Measurements from ENCODE around the gene FAM81B. TPM values are rescaled to one million over a fixed set of nuclear protein-coding genes. Genes with fewer than 3 reads are reported as not detected.

Gene FAM81B
- total and polyA plus RNA-seq, 2 experiments from 2014 or later, result not detected

DNA sequence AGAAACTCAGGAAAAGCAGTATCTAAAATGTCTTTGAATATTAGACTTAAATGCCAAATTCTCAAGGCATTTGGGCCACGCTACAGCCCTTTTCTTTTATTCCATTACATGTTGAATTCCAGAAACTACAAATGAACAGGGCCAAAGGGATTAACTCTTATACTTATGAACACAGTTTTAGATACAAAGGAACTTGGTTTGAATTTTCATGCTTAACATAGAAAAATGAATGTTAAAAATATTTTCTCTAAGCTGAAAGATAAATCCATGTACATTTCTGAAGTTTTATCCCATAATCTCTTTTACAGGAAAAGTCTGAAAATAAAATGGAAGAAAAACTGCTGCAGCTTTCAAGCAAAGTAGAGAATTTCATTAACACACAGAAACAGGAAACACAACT lies 56.8 kb downstream of the FAM81B start:
- no peak overlapping the region for H3K4me3 ChIP-seq
- no peaks in the 10 kb centered on the region for H3F3A ChIP-seq (ENCODE audit: insufficient read depth)
- 42 to 47% methylated on average over 1 of the region's 1 CpG for WGBS, 2 experiments (ENCODE audit: low coverage in 1 of 2, low lambda C conversion rate in 2 of 2, missing lambda C conversion rate in 2 of 2)
- no peak overlapping the region for H3K9ac ChIP-seq
- H3K36me3 ChIP-seq (ENCODE audit: low read depth), result no peaks in the 10 kb centered on the region
- no peaks in the 10 kb centered on the region for H3K9me2 ChIP-seq (ENCODE audit: insufficient read depth)
- no peaks in the 10 kb centered on the region for H3K9me3 ChIP-seq (ENCODE audit: low read depth)
- no peaks in the 10 kb centered on the region for H3K79me2 ChIP-seq (ENCODE audit: insufficient read depth)
- no peak for TF ChIP-seq EZH2 (IDR thresholded peaks at IDR 0.05; ENCODE audit: insufficient read depth, poor library complexity, severe bottlenecking)
- TF ChIP-seq EZH2phosphoT487 (IDR thresholded peaks at IDR 0.05; ENCODE audit: insufficient read depth, low read depth), result no peak
- no peaks in the 10 kb centered on the region for H4K20me1 ChIP-seq (ENCODE audit: insufficient read depth)
- H3K27me3 ChIP-seq (replicated peaks; ENCODE audit: insufficient read depth), result no peaks in the 10 kb centered on the region
- H3K4me2 ChIP-seq (ENCODE audit: unreplicated experiment), result no peak overlapping the region
- H2AFZ ChIP-seq, result no peak overlapping the region
- DNase-seq, result no peak
- H3K27ac ChIP-seq, result no peak overlapping the region
- in situ Hi-C loops (cut with MboI), result no loop called here
- peaks cover 7% of the 10 kb centered on the region; the same call in 1 of the 2 replicates for H3K4me1 ChIP-seq (ENCODE audit: insufficient read depth)

DNA sequence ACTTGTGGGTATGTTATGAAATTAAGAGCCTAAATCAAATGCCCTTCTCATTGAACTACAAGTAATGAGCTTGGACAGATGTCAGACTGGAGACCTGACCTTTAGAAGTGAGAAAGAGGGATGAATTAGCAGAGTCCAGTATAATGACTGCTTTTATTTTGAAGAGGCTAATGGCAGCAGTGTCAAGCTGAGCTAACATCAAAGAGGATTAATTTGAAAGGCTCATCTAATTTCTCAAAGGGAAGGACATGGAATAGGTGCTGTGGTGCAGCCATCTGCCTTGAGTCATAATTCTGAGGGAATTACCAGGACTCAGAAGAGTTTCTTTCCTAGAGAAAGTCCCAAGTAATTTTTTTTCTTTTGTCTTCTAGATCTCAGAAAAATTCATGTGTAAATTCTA lies 57.6 kb downstream of the FAM81B start:
- H3K9ac ChIP-seq, result no peak overlapping the region
- no peak for TF ChIP-seq EZH2phosphoT487 (IDR thresholded peaks at IDR 0.05; ENCODE audit: insufficient read depth, low read depth)
- no peak for TF ChIP-seq EZH2 (IDR thresholded peaks at IDR 0.05; ENCODE audit: insufficient read depth, poor library complexity, severe bottlenecking)
- no peak overlapping the region for H2AFZ ChIP-seq
- in situ Hi-C loops (cut with MboI), result no loop called here
- H3K9me3 ChIP-seq (ENCODE audit: low read depth), result no peaks in the 10 kb centered on the region
- no peak overlapping the region for H3K4me2 ChIP-seq (ENCODE audit: unreplicated experiment)
- H3K36me3 ChIP-seq (ENCODE audit: low read depth), result no peaks in the 10 kb centered on the region
- H3K9me2 ChIP-seq (ENCODE audit: insufficient read depth), result no peaks in the 10 kb centered on the region
- H3F3A ChIP-seq (ENCODE audit: insufficient read depth), result no peaks in the 10 kb centered on the region
- no peaks in the 10 kb centered on the region for H4K20me1 ChIP-seq (ENCODE audit: insufficient read depth)
- no peak overlapping the region for H3K4me3 ChIP-seq
- H3K27me3 ChIP-seq (replicated peaks; ENCODE audit: insufficient read depth), result no peaks in the 10 kb centered on the region
- H3K4me1 ChIP-seq (ENCODE audit: insufficient read depth), result peaks cover 7% of the 10 kb centered on the region; the same call in 1 of the 2 replicates
- H3K79me2 ChIP-seq (ENCODE audit: insufficient read depth), result no peaks in the 10 kb centered on the region
- DNase-seq, result no peak
- H3K27ac ChIP-seq, result no peak overlapping the region

DNA sequence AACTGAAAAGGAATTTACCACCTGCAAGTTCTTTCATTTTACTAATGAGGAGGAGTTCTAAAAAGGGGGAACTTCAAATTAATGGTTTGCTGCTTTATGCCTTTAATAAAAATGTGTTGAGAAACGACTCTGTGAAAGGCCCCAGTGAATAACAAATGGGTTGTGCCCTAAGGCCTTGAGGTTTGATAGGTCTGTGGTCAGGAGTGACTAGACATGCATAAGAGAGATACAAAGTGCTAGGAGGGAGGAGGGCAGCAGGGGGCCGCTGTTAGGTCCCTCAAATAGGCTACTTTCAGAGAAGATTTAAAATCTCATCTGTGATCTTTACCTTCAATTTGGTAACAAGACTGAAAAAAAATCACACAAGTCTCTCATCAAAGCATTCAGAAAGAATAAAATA lies 58.3 kb downstream of the FAM81B start:
- Histone ChIP-seq H3K4me2 (ENCODE audit: unreplicated experiment) (no peak overlapping the region), H3K27me3 (replicated peaks; ENCODE audit: insufficient read depth) (no peaks in the 10 kb centered on the region), H3K36me3 (ENCODE audit: low read depth) (no peaks in the 10 kb centered on the region), H3K4me1 (ENCODE audit: insufficient read depth) (peaks cover 7% of the 10 kb centered on the region; the same call in 1 of the 2 replicates), H3K4me3 (no peak overlapping the region), H2AFZ (no peak overlapping the region), H3K27ac (no peak overlapping the region), H3K79me2 (ENCODE audit: insufficient read depth) (no peaks in the 10 kb centered on the region), H3F3A (ENCODE audit: insufficient read depth) (no peaks in the 10 kb centered on the region), H3K9ac (no peak overlapping the region), H3K9me3 (ENCODE audit: low read depth) (no peaks in the 10 kb centered on the region), H4K20me1 (ENCODE audit: insufficient read depth) (no peaks in the 10 kb centered on the region), H3K9me2 (ENCODE audit: insufficient read depth) (no peaks in the 10 kb centered on the region)
- no peak for DNase-seq
- in situ Hi-C loops (cut with MboI), result no loop called here
- no peak for TF ChIP-seq EZH2 (IDR thresholded peaks at IDR 0.05; ENCODE audit: insufficient read depth, poor library complexity, severe bottlenecking)
- TF ChIP-seq EZH2phosphoT487 (IDR thresholded peaks at IDR 0.05; ENCODE audit: insufficient read depth, low read depth), result no peak
- WGBS, 2 experiments (ENCODE audit: low coverage in 1 of 2, low lambda C conversion rate in 2 of 2, missing lambda C conversion rate in 2 of 2), result 49 to 53% methylated on average over 2 of the region's 2 CpGs

DNA sequence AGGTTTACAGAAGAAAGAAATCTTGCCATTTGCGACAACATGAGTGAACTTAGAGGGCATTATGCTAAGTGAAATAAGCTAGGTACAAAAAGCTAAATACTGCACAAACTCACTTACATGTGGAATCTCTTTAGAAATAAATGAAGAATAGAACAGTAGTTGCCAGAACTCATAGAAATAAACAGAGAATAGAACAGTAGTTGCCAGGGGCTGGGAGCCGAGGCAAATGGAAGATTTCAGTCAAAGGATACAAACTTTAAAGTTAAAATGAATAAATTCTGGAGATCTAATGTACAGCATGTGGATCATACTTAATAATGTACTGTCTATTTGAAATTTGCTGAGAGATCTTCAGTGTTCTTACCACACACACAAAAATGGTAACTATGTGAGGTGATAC lies 63.4 kb downstream of the FAM81B start:
- Histone ChIP-seq H4K20me1 (ENCODE audit: insufficient read depth) (no peaks in the 10 kb centered on the region), H3K9ac (no peak overlapping the region), H3K27ac (no peak overlapping the region), H3F3A (ENCODE audit: insufficient read depth) (no peaks in the 10 kb centered on the region), H3K9me2 (ENCODE audit: insufficient read depth) (no peaks in the 10 kb centered on the region), H3K36me3 (ENCODE audit: low read depth) (peaks cover 5% of the 10 kb centered on the region; the same call in 1 of the 2 replicates), H2AFZ (no peak overlapping the region), H3K4me1 (ENCODE audit: insufficient read depth) (no peaks in the 10 kb centered on the region), H3K9me3 (ENCODE audit: low read depth) (no peaks in the 10 kb centered on the region), H3K4me3 (no peak overlapping the region), H3K79me2 (ENCODE audit: insufficient read depth) (no peaks in the 10 kb centered on the region), H3K27me3 (replicated peaks; ENCODE audit: insufficient read depth) (no peaks in the 10 kb centered on the region), H3K4me2 (ENCODE audit: unreplicated experiment) (no peak overlapping the region)
- TF ChIP-seq EZH2phosphoT487 (IDR thresholded peaks at IDR 0.05; ENCODE audit: insufficient read depth, low read depth), result no peak
- no peak for TF ChIP-seq EZH2 (IDR thresholded peaks at IDR 0.05; ENCODE audit: insufficient read depth, poor library complexity, severe bottlenecking)
- DNase-seq, result no peak
- in situ Hi-C loops (cut with MboI), result no loop called here
- WGBS, 2 experiments (ENCODE audit: low coverage in 1 of 2, low lambda C conversion rate in 2 of 2, missing lambda C conversion rate in 2 of 2), result 93 to 98% methylated on average over 2 of the region's 2 CpGs

DNA sequence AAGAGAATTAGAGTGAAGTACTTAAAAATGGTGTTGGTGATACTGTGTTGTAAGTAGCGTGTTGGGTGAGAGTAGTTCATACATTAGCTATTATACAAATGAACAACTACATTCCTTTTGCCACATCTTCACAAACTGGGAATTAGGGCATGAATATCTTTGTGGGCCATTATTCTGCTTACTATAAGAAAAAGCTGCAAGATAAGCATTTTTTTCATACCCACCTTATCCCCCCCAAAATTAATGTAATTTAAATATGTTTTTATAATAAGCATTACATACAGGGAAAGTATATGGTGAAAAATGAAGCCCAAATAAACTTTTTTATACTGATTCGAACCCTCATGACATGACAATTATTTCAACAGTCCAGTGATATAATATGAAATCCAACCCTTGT lies 69.5 kb downstream of the FAM81B start:
- H3K27ac ChIP-seq, result no peak overlapping the region
- no peak overlapping the region for H3K4me3 ChIP-seq
- no peaks in the 10 kb centered on the region for H4K20me1 ChIP-seq (ENCODE audit: insufficient read depth)
- H2AFZ ChIP-seq, result no peak overlapping the region
- TF ChIP-seq EZH2phosphoT487 (IDR thresholded peaks at IDR 0.05; ENCODE audit: insufficient read depth, low read depth) (no peak), EZH2 (IDR thresholded peaks at IDR 0.05; ENCODE audit: insufficient read depth, poor library complexity, severe bottlenecking) (no peak)
- WGBS, 2 experiments (ENCODE audit: low coverage in 1 of 2, low lambda C conversion rate in 2 of 2, missing lambda C conversion rate in 2 of 2), result 98% methylated on average over 2 of the region's 2 CpGs
- in situ Hi-C loops (cut with MboI), result no loop called here
- peaks cover 52% of the 10 kb centered on the region for H3K36me3 ChIP-seq (ENCODE audit: low read depth)
- H3K4me2 ChIP-seq (ENCODE audit: unreplicated experiment), result no peak overlapping the region
- no peak overlapping the region for H3K9ac ChIP-seq
- DNase-seq, result no peak
- H3F3A ChIP-seq (ENCODE audit: insufficient read depth), result no peaks in the 10 kb centered on the region
- no peaks in the 10 kb centered on the region for H3K9me2 ChIP-seq (ENCODE audit: insufficient read depth)
- H3K4me1 ChIP-seq (ENCODE audit: insufficient read depth), result no peaks in the 10 kb centered on the region
- H3K79me2 ChIP-seq (ENCODE audit: insufficient read depth), result no peaks in the 10 kb centered on the region
- no peaks in the 10 kb centered on the region for H3K27me3 ChIP-seq (replicated peaks; ENCODE audit: insufficient read depth)
- no peaks in the 10 kb centered on the region for H3K9me3 ChIP-seq (ENCODE audit: low read depth)
